ENCODE data around the gene WIPI1.

Gene WIPI1

GRCh38 chr17:68468334-68468733, 11.0 kb upstream of the WIPI1 start:
- Histone ChIP-seq H4K20me1 (ENCODE audit: insufficient read depth, low read length) (no peaks in the 10 kb centered on the region), H3K27ac (ENCODE audit: low read depth, low read length, poor library complexity, severe bottlenecking) (peak overlapping the region; percentile 58), H3K9me3 (ENCODE audit: low read length) (0 out of 2 replicates have a peak, but pooled peaks cover 4% of the 10 kb centered on the region), H3K4me1 (ENCODE audit: insufficient read depth, low read length, severe bottlenecking) (peaks cover 58% of the 10 kb centered on the region), H3F3A (ENCODE audit: insufficient read depth, low read length) (peaks cover 5% of the 10 kb centered on the region; the same call in 1 of the 2 replicates), H3K9ac (ENCODE audit: low read length) (no peak overlapping the region), H3K36me3 (ENCODE audit: insufficient read depth, low read length) (no peaks in the 10 kb centered on the region), H3K4me2 (ENCODE audit: low read length) (no peak overlapping the region), H3K27me3 (ENCODE audit: insufficient read depth, low read length) (no peaks in the 10 kb centered on the region), H3K79me2 (ENCODE audit: insufficient read depth, low read length) (no peaks in the 10 kb centered on the region), H3K4me3 (ENCODE audit: low read depth, low read length, poor library complexity, severe bottlenecking) (no peak overlapping the region), H2AFZ (ENCODE audit: low read length) (no peak overlapping the region), H3K9me2 (ENCODE audit: low read depth, low read length) (no peaks in the 10 kb centered on the region)
- TF ChIP-seq CTCF (IDR thresholded peaks at IDR 0.05; ENCODE audit: low read length) = no peak

- Histone ChIP-seq H3F3A (ENCODE audit: insufficient read depth, low read length) (no peaks in the 10 kb centered on the region), H3K9me2 (ENCODE audit: low read depth, low read length) (no peaks in the 10 kb centered on the region), H3K9me3 (ENCODE audit: low read length) (0 out of 2 replicates have a peak, but pooled peaks cover 4% of the 10 kb centered on the region), H3K27me3 (ENCODE audit: insufficient read depth, low read length) (no peaks in the 10 kb centered on the region), H3K79me2 (ENCODE audit: insufficient read depth, low read length) (no peaks in the 10 kb centered on the region), H3K9ac (ENCODE audit: low read length) (no peak overlapping the region), H2AFZ (ENCODE audit: low read length) (no peak overlapping the region), H3K27ac (ENCODE audit: low read depth, low read length, poor library complexity, severe bottlenecking) (peak overlapping the region; percentile 49), H3K4me2 (ENCODE audit: low read length) (no peak overlapping the region), H3K36me3 (ENCODE audit: insufficient read depth, low read length) (no peaks in the 10 kb centered on the region), H3K4me1 (ENCODE audit: insufficient read depth, low read length, severe bottlenecking) (peaks cover 67% of the 10 kb centered on the region), H3K4me3 (ENCODE audit: low read depth, low read length, poor library complexity, severe bottlenecking) (no peak overlapping the region), H4K20me1 (ENCODE audit: insufficient read depth, low read length) (no peaks in the 10 kb centered on the region)
- TF ChIP-seq EZH2 (IDR thresholded peaks at IDR 0.05; ENCODE audit: borderline replicate concordance, low read length) (no peak), CTCF (IDR thresholded peaks at IDR 0.05; ENCODE audit: low read length) (0 out of 2 replicates have a peak, but pooled peaks have one; percentile 4)
Measured at GRCh38 chr17:68463211-68464019, 6.1 kb upstream of the WIPI1 start.

- Histone ChIP-seq H3K27ac (ENCODE audit: low read depth, low read length, poor library complexity, severe bottlenecking) (peak overlapping the region; percentile 79), H3K79me2 (ENCODE audit: insufficient read depth, low read length) (no peaks in the 10 kb centered on the region), H3K9ac (ENCODE audit: low read length) (no peak overlapping the region; the same call in 1 of the 2 replicates), H3K4me1 (ENCODE audit: insufficient read depth, low read length, severe bottlenecking) (peaks cover 66% of the 10 kb centered on the region), H3K36me3 (ENCODE audit: insufficient read depth, low read length) (no peaks in the 10 kb centered on the region), H3K9me2 (ENCODE audit: low read depth, low read length) (no peaks in the 10 kb centered on the region), H3K4me2 (ENCODE audit: low read length) (peak overlapping the region; percentile 48; the same call in 1 of the 2 replicates), H3K9me3 (ENCODE audit: low read length) (0 out of 2 replicates have a peak, but pooled peaks cover 4% of the 10 kb centered on the region), H3K27me3 (ENCODE audit: insufficient read depth, low read length) (no peaks in the 10 kb centered on the region), H3K4me3 (ENCODE audit: low read depth, low read length, poor library complexity, severe bottlenecking) (no peak overlapping the region), H2AFZ (ENCODE audit: low read length) (no peak overlapping the region), H3F3A (ENCODE audit: insufficient read depth, low read length) (no peaks in the 10 kb centered on the region), H4K20me1 (ENCODE audit: insufficient read depth, low read length) (no peaks in the 10 kb centered on the region)
- no peak for TF ChIP-seq EZH2 (IDR thresholded peaks at IDR 0.05; ENCODE audit: borderline replicate concordance, low read length)
- peak; percentile 74 for TF ChIP-seq CTCF (IDR thresholded peaks at IDR 0.05; ENCODE audit: low read length)
Measured at GRCh38 chr17:68462381-68463210, 5.3 kb upstream of the WIPI1 start.
